IMR-90 (cell line): ENCODE measurements around the gene ANO10.

Source experiments
- CTCF ChIP-seq: conservative IDR thresholded peaks from 2 replicates; pipeline ENCODE4 v1.5.1; 2012; ENCODE audit warnings: mild to moderate bottlenecking, low read depth, low read length, improper control_type of control experiment
- MAZ ChIP-seq: IDR thresholded peaks from 2 replicates; pipeline ENCODE4 v1.6.1; 2012; ENCODE audit warnings: low read depth, mild to moderate bottlenecking, low read length, improper control_type of control experiment, moderate library complexity, borderline replicate concordance
- POLR2A ChIP-seq: IDR thresholded peaks from 2 replicates; pipeline ENCODE4 v1.6.1; 2012; ENCODE audit warnings: mild to moderate bottlenecking, low read depth, low read length
- SMC3 ChIP-seq: fragments of 150-350 bp; IDR thresholded peaks from 2 replicates; pipeline ENCODE4 v1.6.1; 2016; ENCODE audit warnings: low read depth, mild to moderate bottlenecking, antibody characterized with exemption, low read length, moderate library complexity

GRCh38 chr3:43349716-43350115, 272.1 kb downstream of the ANO10 start:
- TF ChIP-seq CTCF = no peak
- no peak for TF ChIP-seq SMC3
- no peak for TF ChIP-seq POLR2A
- TF ChIP-seq MAZ = no peak
